GM19397 (cell line): ENCODE measurements around the gene THOP1.

ENCODE experiments used
- ATAC-seq: cut with Tn5 transposase; IDR thresholded peaks from one replicate; pipeline ENCODE4 v1.9.1; 2021; ENCODE audit warnings: mild to moderate bottlenecking, moderate library complexity; ENCODE audit not compliant: unreplicated experiment

The THOP1 gene

GRCh38 chr19:2761876-2762782, 23.2 kb upstream of the THOP1 start:
- no peak for ATAC-seq

GRCh38 chr19:2762783-2763496, 22.4 kb upstream of the THOP1 start:
- no peak for ATAC-seq

DNA sequence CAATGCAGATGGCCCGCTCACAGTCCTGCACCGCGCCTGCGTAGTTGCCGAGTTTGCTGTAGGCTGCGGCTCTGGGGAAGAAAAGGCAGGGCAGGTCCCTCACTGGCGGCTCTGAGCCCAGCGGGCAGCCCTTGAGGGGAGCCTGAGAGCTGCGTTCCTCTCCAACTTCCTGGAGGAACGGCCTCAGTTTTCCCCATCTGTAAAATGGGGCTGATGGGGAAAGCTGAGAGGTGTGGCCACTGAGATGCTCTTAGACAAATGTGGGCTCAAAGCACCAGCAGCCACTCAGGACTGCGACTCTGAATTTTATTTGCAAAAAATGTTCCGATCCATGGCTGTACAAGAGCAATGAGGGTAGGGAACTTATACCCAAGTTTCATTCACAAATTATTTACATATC, 21.6 kb upstream of the THOP1 start:
- no peak for ATAC-seq

- no peak for ATAC-seq
Observed at GRCh38 chr19:2764945-2765344, 20.4 kb upstream of the THOP1 start.

DNA sequence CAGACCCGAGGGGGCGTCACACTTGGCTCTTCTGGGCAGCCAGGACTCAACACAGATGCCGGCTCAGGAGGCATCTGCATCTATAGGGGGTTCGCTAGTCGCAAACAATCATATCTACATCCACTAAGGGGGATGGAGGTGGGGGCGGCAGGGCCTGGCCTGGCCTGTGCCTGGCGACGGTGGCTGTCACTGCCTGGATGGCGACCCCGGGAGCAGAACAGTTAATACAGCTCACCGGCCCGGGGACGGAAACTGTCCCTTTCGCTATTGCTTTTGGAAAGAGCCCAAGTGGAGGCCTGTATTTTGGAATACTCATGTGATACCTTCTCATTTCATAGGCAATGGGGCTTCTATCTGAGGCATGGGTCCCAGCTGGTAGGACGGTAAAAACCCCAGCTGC, 19.9 kb upstream of the THOP1 start:
- ATAC-seq = no peak

- no peak for ATAC-seq
Observed at GRCh38 chr19:2766594-2767372, 18.5 kb upstream of the THOP1 start.

DNA sequence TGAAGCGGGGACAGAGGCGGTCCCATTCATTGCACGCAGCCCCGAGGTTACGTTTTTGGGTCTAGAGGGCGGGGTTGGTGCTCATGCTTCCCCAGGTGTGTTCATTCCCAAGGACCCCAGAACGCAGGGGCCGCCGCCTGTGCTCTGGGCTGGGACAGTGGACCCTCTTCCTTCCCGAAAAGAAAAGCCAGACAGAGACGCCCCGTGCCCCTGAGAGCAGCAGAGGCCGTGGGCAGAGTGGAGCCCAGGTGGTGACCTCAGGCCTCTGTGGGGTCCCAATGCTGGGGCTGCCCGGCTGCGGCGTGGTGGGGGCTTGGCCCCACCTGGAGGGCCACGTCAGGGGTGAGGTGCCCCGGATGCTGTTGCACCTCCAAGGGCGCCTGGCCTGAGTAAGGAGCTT, 17.6 kb upstream of the THOP1 start:
- ATAC-seq = no peak

DNA sequence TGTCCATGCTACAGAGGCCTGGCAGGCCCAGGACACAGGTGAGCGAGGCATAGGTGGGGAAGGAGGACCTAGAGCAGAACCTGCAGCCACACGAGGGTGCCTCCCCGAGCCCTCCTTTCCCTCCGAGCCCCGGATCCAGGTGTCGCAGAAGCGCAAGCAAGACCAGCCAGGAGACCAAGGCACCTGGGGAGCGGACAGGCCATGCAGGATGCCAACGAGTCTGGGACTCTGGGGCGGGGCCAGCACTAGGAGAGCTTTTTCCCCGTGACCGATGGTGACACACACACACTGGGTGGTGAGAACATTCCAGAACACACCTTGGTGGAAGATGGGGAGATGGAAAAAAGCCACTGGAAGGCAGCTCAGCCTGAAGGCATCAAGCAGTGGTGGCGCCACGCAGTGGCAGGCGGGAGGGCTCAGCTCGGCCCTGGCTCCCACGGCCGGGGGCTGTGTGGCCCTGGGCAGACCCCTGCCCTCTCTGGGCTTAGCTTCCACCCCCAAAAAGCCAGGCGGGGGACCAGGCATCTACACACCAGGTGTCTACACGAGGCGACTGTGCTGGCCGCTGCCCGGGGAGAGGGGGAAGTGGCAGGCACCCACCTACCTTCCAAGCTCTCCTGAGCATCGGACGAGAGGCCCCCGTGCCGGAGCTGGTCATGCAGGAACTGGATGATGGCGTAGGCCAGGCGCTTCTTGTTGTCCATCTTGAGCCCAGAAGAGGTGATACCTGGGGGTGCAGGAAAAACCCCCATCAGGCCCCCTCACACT, 16.8 kb upstream of the THOP1 start:
- no peak for ATAC-seq

DNA sequence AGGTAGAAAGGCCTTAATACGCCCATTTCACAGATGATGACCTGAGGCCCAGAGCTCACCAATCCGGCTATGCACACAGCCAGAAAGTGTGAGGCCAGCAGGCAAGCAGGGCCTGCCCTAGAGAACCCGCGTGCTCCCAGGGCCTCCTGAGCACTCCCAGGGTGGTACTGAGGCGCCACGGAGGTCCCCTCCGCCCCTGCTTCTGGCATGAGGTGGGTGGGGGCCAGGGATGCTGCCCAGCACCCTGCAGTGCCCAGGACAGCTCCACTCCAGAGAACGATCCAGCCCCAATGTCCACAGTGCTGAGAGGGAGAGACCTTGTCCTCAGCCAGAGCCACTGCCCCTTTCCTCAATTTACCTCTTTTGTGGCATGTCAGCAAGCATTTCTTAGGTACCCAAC, 16.1 kb upstream of the THOP1 start:
- no peak for ATAC-seq

DNA sequence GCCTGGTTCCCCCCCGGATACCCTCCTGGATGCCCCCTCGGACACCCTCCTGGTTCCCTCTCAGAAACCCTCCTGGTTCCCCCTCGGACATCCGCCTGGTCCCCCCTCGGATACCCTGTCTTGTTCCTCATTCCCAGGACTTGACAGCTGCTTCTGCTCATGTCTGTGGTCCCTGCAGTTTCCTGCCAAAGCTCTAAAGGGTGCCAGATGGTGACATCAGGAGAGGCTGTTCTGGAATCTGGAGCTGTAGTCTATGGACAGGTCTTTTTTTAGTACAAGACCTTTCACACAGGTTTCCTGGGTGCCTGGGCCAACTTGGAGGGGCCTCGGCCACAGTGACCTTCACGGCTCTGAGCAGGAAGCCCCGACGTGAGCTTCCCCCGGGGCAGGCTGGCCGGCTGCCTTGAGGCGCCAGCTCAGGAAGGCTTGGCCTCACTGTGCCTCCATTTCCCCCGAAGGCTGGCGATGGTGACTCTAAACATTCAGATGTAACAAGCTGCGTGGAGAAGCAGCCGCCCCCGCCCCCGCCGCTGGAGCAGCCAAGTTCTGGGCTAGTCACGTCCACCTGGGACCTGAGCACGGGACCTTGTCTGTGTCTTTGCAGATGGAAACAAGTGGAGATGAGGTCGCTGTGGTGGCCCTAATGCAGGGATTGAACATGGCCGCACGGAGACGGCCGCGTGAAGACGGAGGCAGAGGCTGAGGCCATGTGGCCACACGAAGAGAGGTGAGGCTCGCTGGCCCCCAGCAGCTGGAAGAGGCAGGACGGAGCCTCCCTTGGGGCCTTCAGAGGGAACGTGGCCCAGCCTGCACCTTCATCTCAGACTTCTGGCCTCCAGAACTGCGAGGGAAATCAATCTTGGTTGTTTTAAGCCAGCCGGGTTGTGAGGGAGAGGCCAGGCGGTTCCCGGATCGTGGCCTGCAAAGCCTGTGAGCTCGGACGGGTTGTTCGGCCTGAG, 15.0 kb upstream of the THOP1 start:
- no peak for ATAC-seq

DNA sequence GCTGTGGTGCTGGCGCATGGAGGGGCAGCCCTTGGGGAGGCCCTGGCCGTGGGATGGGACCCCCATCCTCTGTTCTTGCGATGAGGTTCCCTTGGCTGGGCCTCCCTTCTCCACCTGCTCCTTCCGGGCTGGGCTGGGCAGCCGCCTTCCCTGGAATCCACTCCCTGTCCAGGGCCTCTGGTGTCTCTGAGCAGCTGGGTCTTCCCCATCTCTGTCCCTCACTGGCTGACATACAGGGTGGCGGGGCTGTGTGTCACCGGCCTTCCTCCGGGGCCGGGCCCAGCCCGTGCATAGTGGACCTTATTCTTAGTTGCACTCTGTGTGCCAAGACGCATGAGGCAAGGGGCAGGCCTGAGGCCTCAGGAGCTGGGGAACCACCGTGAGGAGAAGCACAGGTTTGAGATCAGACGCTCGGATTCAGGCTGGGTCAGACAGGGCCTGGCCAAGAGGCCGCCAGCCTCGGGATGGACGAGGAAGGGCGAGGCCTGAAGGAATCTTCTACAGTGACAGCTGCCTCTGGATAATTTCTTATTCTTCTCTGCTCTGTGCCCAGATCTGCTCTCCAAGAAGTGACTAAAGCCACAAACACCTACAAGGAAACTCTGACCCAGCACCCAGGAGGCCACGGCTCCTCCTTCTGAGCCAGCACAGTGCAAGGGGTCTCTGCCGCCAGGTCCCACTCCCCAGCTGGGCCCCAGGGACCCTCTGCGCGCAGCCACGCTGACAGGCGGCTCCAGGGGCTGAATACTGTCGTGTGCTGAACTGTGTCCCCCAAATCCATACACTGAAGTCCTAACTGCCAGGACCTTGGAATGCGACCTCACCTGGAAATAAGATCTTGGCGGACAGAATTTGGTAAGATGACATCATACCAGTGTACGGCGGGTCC, 13.3 kb upstream of the THOP1 start:
- ATAC-seq = no peak

DNA sequence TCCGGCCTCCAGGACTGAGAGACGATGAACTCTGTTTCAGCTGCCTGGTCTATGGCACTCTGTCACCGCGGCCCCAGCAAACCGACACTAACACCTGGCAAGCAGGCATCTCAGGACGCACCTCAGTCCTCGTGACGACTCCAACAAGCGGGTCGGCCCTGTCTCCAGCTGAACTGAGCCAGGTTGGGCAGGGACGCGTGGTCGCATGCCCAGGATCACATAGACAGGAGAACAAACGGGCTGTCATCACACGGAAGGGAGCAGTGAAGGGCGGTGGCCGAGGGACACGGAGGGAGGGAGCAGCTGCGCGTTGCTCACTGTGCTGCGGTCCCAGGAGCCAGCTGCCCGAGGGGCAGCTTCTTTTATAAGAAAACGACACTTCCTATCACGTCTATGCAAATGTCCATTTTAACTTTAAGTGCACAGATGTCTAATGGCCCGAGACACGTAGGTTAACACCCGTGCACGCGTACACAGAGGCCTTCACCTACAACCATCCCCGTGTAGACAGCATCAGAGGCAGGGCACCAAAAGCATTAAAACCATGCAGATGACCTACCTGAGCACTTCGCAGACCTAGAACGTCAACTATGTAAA, 11.1 kb upstream of the THOP1 start:
- ATAC-seq = no peak

GRCh38 chr19:2774953-2775555, 10.2 kb upstream of the THOP1 start:
- ATAC-seq = no peak

GRCh38 chr19:2775556-2776430, 9.5 kb upstream of the THOP1 start:
- no peak for ATAC-seq

DNA sequence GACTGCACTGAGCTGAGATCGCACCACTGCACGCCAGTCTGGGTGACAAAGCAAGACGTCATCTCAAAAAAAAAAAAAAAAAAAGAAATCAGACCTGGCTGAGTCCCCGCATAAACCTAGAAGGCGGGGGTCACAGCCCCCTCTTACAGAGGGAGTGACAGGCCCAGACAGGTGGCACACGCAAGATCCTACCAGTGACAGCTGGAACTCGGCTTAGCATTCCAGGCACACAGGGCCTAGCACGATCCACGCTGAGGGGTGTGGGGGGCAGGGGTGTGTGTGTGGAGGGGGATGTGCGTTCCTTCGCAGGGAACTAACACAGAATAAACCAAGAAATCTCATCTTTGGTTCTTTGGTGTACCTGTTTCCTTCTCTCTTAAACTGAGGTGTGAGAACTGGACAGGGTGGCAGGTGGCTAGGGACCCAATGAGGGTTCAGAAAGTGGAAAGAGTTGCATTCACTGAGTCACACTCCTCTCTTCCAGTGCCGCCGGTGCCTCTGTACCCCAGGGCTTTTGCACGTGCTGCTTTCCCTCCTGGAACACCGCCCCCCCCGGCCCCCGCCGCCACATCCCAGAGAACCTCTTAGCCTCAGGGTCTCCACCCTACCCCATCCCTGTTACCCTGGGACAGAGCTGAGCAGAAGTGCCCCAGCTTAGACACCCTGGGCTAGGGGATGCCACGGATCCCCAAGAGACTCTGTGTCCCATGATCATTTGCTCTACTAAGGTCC, 7.2 kb upstream of the THOP1 start:
- no peak for ATAC-seq

- no peak for ATAC-seq
Observed at GRCh38 chr19:2779121-2779740, 6.1 kb upstream of the THOP1 start.
